Measurements from ENCODE around the gene SNX5.

The SNX5 gene

GRCh38 chr20:17958373-17959256 is 10.0 kb downstream of the SNX5 start:
- DNase-seq, result no peak

GRCh38 chr20:17957505-17958363 is 10.9 kb downstream of the SNX5 start:
- no peak for DNase-seq

- no peak for DNase-seq
Measured at GRCh38 chr20:17956099-17956685, 12.4 kb downstream of the SNX5 start.

GRCh38 chr20:17955302-17955701 is 13.3 kb downstream of the SNX5 start:
- DNase-seq, result no peak

GRCh38 chr20:17953935-17954334 is 14.7 kb downstream of the SNX5 start:
- DNase-seq, result no peak

GRCh38 chr20:17952692-17953684 is 15.6 kb downstream of the SNX5 start:
- no peak for DNase-seq

DNA sequence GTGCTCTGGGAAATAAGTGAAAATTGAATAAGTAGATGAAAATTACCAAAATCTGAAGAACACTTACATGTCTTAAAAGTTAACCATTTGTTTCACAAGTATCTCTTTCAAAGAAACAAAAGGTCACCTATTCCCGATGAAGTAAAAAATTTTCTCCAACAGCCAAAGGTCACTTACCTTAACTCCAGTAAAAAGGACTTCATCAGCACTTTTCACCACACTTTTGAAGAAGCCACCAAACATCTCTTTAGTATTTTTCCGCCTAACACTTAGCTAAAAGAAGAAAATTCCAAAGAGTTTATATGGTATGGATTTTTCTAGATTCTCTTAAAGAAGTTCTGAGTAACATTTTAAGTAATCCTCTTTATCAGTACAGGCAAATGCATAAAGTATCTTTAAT is 17.3 kb downstream of the SNX5 start:
- no peak for DNase-seq

DNA sequence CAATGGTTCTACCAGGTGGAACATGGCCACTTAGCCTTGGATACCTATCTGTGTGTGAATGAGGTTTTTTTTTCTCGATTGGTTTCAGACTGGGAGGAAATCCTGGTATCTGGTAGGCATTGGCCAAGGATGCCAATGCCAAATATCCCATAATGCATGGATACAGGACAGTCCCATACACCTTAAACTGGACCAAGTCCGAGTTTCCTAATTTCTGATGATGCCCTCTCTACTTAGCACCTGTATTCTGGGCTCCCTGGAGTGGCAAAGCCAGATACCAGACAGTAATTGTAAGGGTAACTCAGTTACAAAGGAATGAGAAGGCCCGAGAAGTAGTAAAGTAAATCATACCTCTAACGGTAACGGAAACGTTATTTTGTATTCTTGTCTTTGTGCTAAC is 17.9 kb downstream of the SNX5 start:
- DNase-seq, result no peak

GRCh38 chr20:17949899-17950298 is 18.7 kb downstream of the SNX5 start:
- DNase-seq, result no peak

DNA sequence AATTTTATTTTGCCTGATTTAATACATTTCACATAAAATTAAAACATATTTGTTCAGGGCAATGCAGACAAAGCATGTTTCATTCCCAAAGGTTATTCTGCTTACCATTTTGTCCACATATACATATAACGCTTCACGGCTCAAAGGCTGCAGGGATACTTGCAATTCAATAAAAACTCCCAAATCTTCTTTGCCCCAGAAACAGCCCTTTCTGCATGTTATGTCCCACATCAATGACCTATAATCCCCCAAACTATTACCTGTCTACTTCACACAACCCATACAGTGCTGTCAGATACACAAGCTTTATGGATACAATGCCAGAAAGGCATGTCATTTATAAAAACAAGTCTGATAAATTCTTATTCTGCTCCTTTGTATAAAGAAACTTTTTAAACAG is 20.2 kb downstream of the SNX5 start:
- DNase-seq, result no peak

DNA sequence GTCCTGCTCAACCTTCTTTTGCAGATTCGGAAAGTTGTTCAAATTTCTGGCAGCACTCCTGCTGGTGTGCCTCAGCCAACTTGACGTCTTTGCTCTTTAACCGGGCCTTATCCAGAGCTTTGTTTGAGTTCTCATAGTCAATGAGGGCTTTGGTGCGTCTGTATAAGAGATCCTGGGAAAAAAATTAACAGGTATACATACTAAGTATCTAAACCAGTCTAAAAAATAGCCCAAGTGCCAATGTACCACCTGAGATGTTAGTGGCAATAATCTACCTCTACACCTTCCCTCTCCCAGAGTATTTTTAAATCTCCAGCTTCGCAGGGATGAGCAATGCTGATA is 21.1 kb downstream of the SNX5 start:
- DNase-seq, result no peak

GRCh38 chr20:17946572-17947473 is 21.8 kb downstream of the SNX5 start:
- DNase-seq, result no peak

GRCh38 chr20:17946040-17946439 is 22.6 kb downstream of the SNX5 start:
- DNase-seq, result no peak

- no peak for DNase-seq
Measured at GRCh38 chr20:17944854-17945474, 23.6 kb downstream of the SNX5 start.

GRCh38 chr20:17943343-17943742 is 25.3 kb downstream of the SNX5 start:
- DNase-seq, result no peak

DNA sequence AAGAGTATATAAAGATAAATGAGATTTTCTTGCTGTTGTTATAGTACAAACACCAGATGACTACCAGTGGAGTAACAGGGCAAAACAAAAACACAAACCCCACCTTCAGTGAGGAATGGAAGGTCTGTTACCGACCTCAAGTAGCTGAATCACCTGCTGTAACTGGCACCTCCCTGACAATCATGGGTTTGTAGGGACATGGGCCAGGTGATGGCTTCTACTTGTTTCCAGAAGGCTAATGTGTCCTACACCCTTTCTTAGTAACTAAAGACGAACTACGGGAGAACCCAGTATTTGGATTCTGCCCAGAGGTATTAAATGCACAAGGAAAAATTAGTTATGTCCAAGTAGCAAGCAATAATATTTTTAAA is 26.8 kb downstream of the SNX5 start:
- no peak for DNase-seq

- DNase-seq, result no peak
Measured at GRCh38 chr20:17941087-17941825, 27.3 kb downstream of the SNX5 start.

GRCh38 chr20:17940224-17940971 is 28.2 kb downstream of the SNX5 start:
- DNase-seq, result no peak

DNA sequence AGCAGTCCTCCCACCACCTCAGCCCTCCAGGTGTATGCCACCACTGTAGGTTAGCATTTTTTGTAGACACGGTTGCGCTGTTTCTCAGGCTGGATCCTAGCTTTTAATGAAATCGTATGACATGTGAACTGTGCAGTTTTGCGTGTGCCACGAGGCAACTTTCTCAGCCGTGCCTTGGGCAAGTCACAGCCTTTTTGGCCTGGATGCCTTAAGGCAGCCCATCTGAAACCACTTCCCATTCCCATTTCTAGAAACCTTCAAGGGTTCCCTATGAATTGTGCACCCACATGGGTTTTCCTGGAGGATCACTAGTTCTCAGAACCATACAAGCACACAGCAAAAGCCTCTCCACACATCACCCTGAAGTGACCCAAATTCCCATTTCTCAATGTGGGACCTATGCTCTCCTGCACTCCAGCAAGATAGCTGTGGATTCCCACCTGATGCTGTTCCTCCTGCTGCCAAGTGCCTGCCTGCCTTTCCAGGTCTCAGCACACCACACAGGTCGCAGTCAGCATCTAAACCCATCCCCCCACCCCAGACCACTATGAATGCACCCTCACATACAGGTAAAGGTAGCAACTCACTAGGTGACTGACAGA is 28.9 kb downstream of the SNX5 start:
- no peak for DNase-seq

Data from stimulated activated CD4-positive, alpha-beta T cell treated with anti-CD3 and anti-CD28 coated beads, Interleukin-2, amount 100 ng/mL, for 24 hours (primary cell).